IMR-90 (cell line): Measurements from ENCODE around the gene MALRD1. TPM values are rescaled to one million over a fixed set of nuclear protein-coding genes. Genes with fewer than 3 reads are reported as not detected.

Source experiments
- ATAC-seq: fragments of 200-7000 bp; cut with Tn5 transposase; 2 replicates; pipeline ENCODE4 v1.9.1; 2020; ENCODE audit warnings: low read depth, mild to moderate bottlenecking, moderate library complexity
- BruUV-seq: library from RNA; stranded (reverse); fragments of 400-500 nt; replicated peaks from 2 replicates; lab custom pipeline; 2021; lab: Mats Ljungman, UMichigan
- CTCF ChIA-PET: fragments of 300-600 bp; formaldehyde crosslinking; extraction: SDS; loops from one replicate; lab custom pipeline; 2021; ENCODE audit warnings: antibody characterized with exemption; lab: Yijun Ruan, JAX
- POLR2A ChIA-PET: fragments of 300-600 bp; sonication (Branson Sonifier 250); formaldehyde crosslinking; loops from one replicate; lab custom pipeline; 2022; ENCODE audit warnings: antibody characterized with exemption; ENCODE audit not compliant: unreplicated experiment; lab: Charles Lee
- DNase-seq: peaks from one replicate; pipeline ENCODE4 v3.0.0; 2013
- H2AFZ ChIP-seq: replicated peaks from 2 replicates; pipeline ENCODE3; 2013; ENCODE audit warnings: low read length, mild to moderate bottlenecking; ENCODE audit not compliant: poor library complexity
- H2AK5ac ChIP-seq: 2 replicates; pipeline ENCODE4 v1.6.1; 2013; ENCODE audit warnings: low read depth, low read length, inconsistent platforms
- H2AK9ac ChIP-seq: replicated peaks from 2 replicates; pipeline ENCODE3; 2013; ENCODE audit warnings: mild to moderate bottlenecking, low read depth, low read length, moderate library complexity; ENCODE audit not compliant: poor library complexity
- H2BK120ac ChIP-seq: 2 replicates; pipeline ENCODE4 v1.6.1; 2013; ENCODE audit warnings: low read depth, low read length, inconsistent platforms
- H2BK15ac ChIP-seq: 3 replicates; pipeline ENCODE4 v1.6.1; 2013; ENCODE audit warnings: low read depth, low read length, inconsistent platforms
- H2BK20ac ChIP-seq: 2 replicates; pipeline ENCODE4 v1.6.1; 2013; ENCODE audit warnings: low read depth, mild to moderate bottlenecking, inconsistent platforms, low read length, moderate library complexity
- H2BK5ac ChIP-seq: 2 replicates; pipeline ENCODE4 v1.6.1; 2013; ENCODE audit warnings: mild to moderate bottlenecking, low read depth, low read length, inconsistent platforms; ENCODE audit not compliant: poor library complexity, severe bottlenecking
- H3K14ac ChIP-seq: replicated peaks from 2 replicates; pipeline ENCODE4 v1.6.1; 2013; ENCODE audit warnings: low read depth, low read length, inconsistent platforms
- H3K18ac ChIP-seq: 2 replicates; pipeline ENCODE4 v1.6.1; 2013; ENCODE audit warnings: low read depth, low read length, control low read depth
- H3K23ac ChIP-seq: 2 replicates; pipeline ENCODE4 v1.6.1; 2013; ENCODE audit warnings: low read depth, low read length, inconsistent platforms
- H3K27ac ChIP-seq: 2 replicates; pipeline ENCODE4 v1.5.1; 2013; ENCODE audit warnings: mild to moderate bottlenecking, control low read depth, low read length; ENCODE audit not compliant: insufficient read depth
- H3K27me3 ChIP-seq: 2 replicates; pipeline ENCODE4 v1.6.1; 2013; ENCODE audit warnings: low read length; ENCODE audit not compliant: control insufficient read depth, insufficient read depth
- H3K36me3 ChIP-seq: 2 replicates; pipeline ENCODE4 v1.6.1; 2013; ENCODE audit warnings: low read length, mixed read lengths; ENCODE audit not compliant: control insufficient read depth, insufficient read depth
- H3K4ac ChIP-seq: 2 replicates; pipeline ENCODE4 v1.6.1; 2013; ENCODE audit warnings: low read depth, low read length, inconsistent platforms
- H3K4me1 ChIP-seq: 2 replicates; pipeline ENCODE4 v1.6.1; 2013; ENCODE audit warnings: low read length, mixed read lengths; ENCODE audit not compliant: control insufficient read depth, insufficient read depth
- H3K4me2 ChIP-seq: 2 replicates; pipeline ENCODE4 v1.6.1; 2013; ENCODE audit warnings: low read depth, mild to moderate bottlenecking, control low read depth, low read length, moderate library complexity
- H3K4me3 ChIP-seq: 2 replicates; pipeline ENCODE4 v1.5.1; 2013; ENCODE audit warnings: low read depth, mild to moderate bottlenecking, control low read depth, low read length, moderate library complexity; ENCODE audit not compliant: insufficient read depth
- H3K56ac ChIP-seq: 2 replicates; pipeline ENCODE4 v1.6.1; 2013; ENCODE audit warnings: low read length, inconsistent platforms; ENCODE audit not compliant: insufficient read depth; ENCODE audit errors: extremely low read depth
- H3K79me1 ChIP-seq, 2 experiments: 2 replicates each; pipeline ENCODE4 v1.6.1; 2013; ENCODE audit warnings: low read length in 2 of 2, inconsistent platforms in 1 of 2, low read depth in 1 of 2
- H3K9ac ChIP-seq: 2 replicates; pipeline ENCODE4 v1.6.1; 2013; ENCODE audit warnings: low read depth, low read length, control low read depth
- H3K9me1 ChIP-seq: 2 replicates; pipeline ENCODE4 v1.6.1; 2013; ENCODE audit warnings: low read length, inconsistent platforms; ENCODE audit not compliant: insufficient read depth
- H3K9me3 ChIP-seq: 2 replicates; pipeline ENCODE4 v1.6.1; 2013; ENCODE audit warnings: low read length; ENCODE audit not compliant: control insufficient read depth, insufficient read depth
- H4K20me1 ChIP-seq: 2 replicates; pipeline ENCODE4 v1.6.1; 2013; ENCODE audit warnings: low read length, inconsistent platforms; ENCODE audit not compliant: insufficient read depth
- H4K5ac ChIP-seq: 2 replicates; pipeline ENCODE4 v1.6.1; 2013; ENCODE audit warnings: mild to moderate bottlenecking, low read depth, low read length, control low read depth
- H4K8ac ChIP-seq, 2 experiments: 2 replicates each; pipeline ENCODE4 v1.6.1; 2013; ENCODE audit warnings: low read depth in 2 of 2, low read length in 2 of 2, control low read depth in 1 of 2, inconsistent platforms in 1 of 2
- H4K91ac ChIP-seq: 2 replicates; pipeline ENCODE4 v1.6.1; 2013; ENCODE audit warnings: low read depth, low read length, inconsistent platforms; ENCODE audit not compliant: insufficient read depth
- BHLHE40 ChIP-seq: fragments of 150-350 bp; IDR thresholded peaks from 2 replicates; pipeline ENCODE4 v1.6.1; 2016; ENCODE audit warnings: mild to moderate bottlenecking, low read depth, low read length
- MAFK ChIP-seq: IDR thresholded peaks from 2 replicates; pipeline ENCODE4 v1.6.1; 2012; ENCODE audit warnings: low read depth, low read length, improper control_type of control experiment
- RAD21 ChIP-seq: IDR thresholded peaks from 2 replicates; pipeline ENCODE4 v1.6.1; 2012; ENCODE audit warnings: low read length, improper control_type of control experiment
- WGBS, 2 experiments: methylation state at CpG; one replicate each; pipeline versions ENCODE4 v1.1.5 to v1.1.7; 2013; ENCODE audit warnings: missing lambda C conversion rate in 2 of 2; ENCODE audit not compliant: insufficient read length in 1 of 2; ENCODE audit errors: extremely low coverage in 2 of 2; 5-methylcytosine and 5-hydroxymethylcytosine counted together
- dilution Hi-C: fragments of 300-500 bp; cut with HindIII; formaldehyde crosslinking; loops from one replicate; pipeline ENCODE4 v1.14.3; 2018; ENCODE audit warnings: low sequenced_read_pairs; ENCODE audit not compliant: unreplicated experiment
- in situ Hi-C: fragments of 300-500 bp; cut with MboI; formaldehyde crosslinking; loops from 3 replicates; pipeline ENCODE4 v1.14.3; 2019; ENCODE audit warnings: low sequenced_read_pairs, inconsistent platforms, mixed read lengths
- intact Hi-C: fragments of 100-400 bp; cut with micrococcal nuclease; formaldehyde crosslinking; loops from 2 replicates; pipeline ENCODE4 v1.10.0; 2022
- polyA plus RNA-seq, 3 experiments: library from polyadenylated mRNA; depleted of rRNA; stranded (reverse); fragments of >200 nt; gene quantifications; 2 replicates each; pipeline ENCODE4 v1.2.3, GENCODE V29; 2012; ENCODE audit warnings: low replicate concordance in 1 of 3
- total RNA-seq: library from RNA; depleted of rRNA; stranded (reverse); fragments of >200 nt; gene quantifications from 2 replicates; pipeline ENCODE4 v1.2.3, GENCODE V29; 2012

MALRD1 gene
- total and polyA plus RNA-seq, 2 of the 4 experiments (the other 2 are of a cell fraction): 0.34 to 1.1 TPM

DNA sequence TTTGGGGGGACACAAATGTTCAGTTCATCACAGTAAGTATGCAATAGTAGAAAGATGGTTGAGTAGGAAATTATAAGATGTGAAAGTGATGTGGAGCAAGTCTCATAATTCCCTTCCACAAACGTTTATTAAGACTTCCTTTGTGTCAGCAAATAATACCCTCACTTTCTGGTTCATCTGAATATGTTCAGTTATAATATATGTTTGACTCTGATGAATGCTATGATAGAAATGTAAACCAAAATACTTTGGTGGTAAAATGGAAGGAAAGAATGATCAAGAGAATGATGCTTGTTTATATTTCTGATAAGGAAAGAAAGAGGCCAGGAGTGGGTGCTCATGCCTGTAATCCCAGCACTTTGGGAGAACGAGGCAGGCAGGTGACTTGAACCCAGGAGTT, 655.9 kb downstream of the MALRD1 start:
- no CpG with 5 or more reads among the region's 2 CpGs for WGBS, 2 experiments
- intact Hi-C loops (loop anchor here (5.0 kb wide), 1 partner anchor 47 kb away; no protein-coding TSS in a partner anchor), dilution Hi-C loops (no loop called here), in situ Hi-C loops (no loop called here)
- TF ChIP-seq RAD21: no peak
- peak; percentile 52; the same call in 1 of the 2 replicates for TF ChIP-seq MAFK
- peak; percentile 69; the same call in 1 of the 2 replicates for TF ChIP-seq BHLHE40
- no TSS peak for BruUV-seq
- H3K4me3 ChIP-seq: no peak overlapping the region
- peak overlapping the region; percentile 82; the same call in 1 of the 2 replicates for H3K18ac ChIP-seq
- peak overlapping the region; percentile 28; the same call in 1 of the 2 replicates for H3K4me2 ChIP-seq
- DNase-seq (peak; percentile 61), ATAC-seq (peak; percentile 74)
- no peak overlapping the region for H2AK9ac ChIP-seq
- peak overlapping the region; percentile 44 for H3K4ac ChIP-seq
- peak overlapping the region; percentile 73 for H2BK5ac ChIP-seq
- H3K9me1 ChIP-seq: peaks cover 5% of the 10 kb centered on the region
- no peak overlapping the region for H2AFZ ChIP-seq
- CTCF ChIA-PET: no interaction called here
- peak overlapping the region; percentile 77 for H4K5ac ChIP-seq
- peak overlapping the region; percentile 79 for H3K14ac ChIP-seq
- H2AK5ac ChIP-seq: no peak overlapping the region
- peak overlapping the region; percentile 97 for H2BK120ac ChIP-seq
- no peaks in the 10 kb centered on the region for H4K20me1 ChIP-seq
- H3K56ac ChIP-seq: no peak overlapping the region
- peak overlapping the region; percentile 99 for H2BK20ac ChIP-seq
- POLR2A ChIA-PET: no interaction called here
- H4K8ac ChIP-seq: peak overlapping the region in 1 of 2 experiments; percentile 70; a peak in 3 of 4 replicates
- no peaks in the 10 kb centered on the region for H3K9me3 ChIP-seq
- H4K91ac ChIP-seq: peak overlapping the region; percentile 51; the same call in 1 of the 2 replicates
- H3K27ac ChIP-seq: peak overlapping the region; percentile 50; the same call in 1 of the 2 replicates
- no peaks in the 10 kb centered on the region for H3K79me1 ChIP-seq
- H3K23ac ChIP-seq: no peak overlapping the region
- peak overlapping the region; percentile 92; the same call in 1 of the 3 replicates for H2BK15ac ChIP-seq
- H3K9ac ChIP-seq: no peak overlapping the region
- H3K27me3 ChIP-seq: no peaks in the 10 kb centered on the region
- H3K36me3 ChIP-seq: no peaks in the 10 kb centered on the region
- peaks cover 12% of the 10 kb centered on the region for H3K4me1 ChIP-seq
